Measurements from ENCODE around the gene GRM4.

GRCh38 chr6:34172961-34173775 lies 27.3 kb upstream of the GRM4 start:
- TF ChIP-seq, protein P1, sequence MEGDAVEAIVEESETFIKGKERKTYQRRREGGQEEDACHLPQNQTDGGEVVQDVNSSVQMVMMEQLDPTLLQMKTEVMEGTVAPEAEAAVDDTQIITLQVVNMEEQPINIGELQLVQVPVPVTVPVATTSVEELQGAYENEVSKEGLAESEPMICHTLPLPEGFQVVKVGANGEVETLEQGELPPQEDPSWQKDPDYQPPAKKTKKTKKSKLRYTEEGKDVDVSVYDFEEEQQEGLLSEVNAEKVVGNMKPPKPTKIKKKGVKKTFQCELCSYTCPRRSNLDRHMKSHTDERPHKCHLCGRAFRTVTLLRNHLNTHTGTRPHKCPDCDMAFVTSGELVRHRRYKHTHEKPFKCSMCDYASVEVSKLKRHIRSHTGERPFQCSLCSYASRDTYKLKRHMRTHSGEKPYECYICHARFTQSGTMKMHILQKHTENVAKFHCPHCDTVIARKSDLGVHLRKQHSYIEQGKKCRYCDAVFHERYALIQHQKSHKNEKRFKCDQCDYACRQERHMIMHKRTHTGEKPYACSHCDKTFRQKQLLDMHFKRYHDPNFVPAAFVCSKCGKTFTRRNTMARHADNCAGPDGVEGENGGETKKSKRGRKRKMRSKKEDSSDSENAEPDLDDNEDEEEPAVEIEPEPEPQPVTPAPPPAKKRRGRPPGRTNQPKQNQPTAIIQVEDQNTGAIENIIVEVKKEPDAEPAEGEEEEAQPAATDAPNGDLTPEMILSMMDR (IDR thresholded peaks at IDR 0.05), result no peak
- no peak for TF ChIP-seq POLR2A (IDR thresholded peaks at IDR 0.05)
